RWPE1 (cell line): ENCODE measurements around the gene DAGLA.

Source experiments
- CTCF ChIA-PET: fragments of 350-600 bp; sonication (Branson Sonifier 250); formaldehyde crosslinking; extraction: SDS; loops from one replicate; lab custom pipeline; 2021; lab: Yijun Ruan, JAX
- POLR2A ChIA-PET: fragments of 400-600 bp; formaldehyde crosslinking; extraction: SDS; loops from one replicate; lab custom pipeline; 2020; ENCODE audit warnings: antibody characterized with exemption; ENCODE audit not compliant: low non-redundant PET; lab: Yijun Ruan, JAX
- DNase-seq: peaks from one replicate; pipeline ENCODE4 v3.0.0; 2012; ENCODE audit warnings: low spot score
- H3K27ac ChIP-seq: fragments of 450-650 bp; 2 replicates; pipeline ENCODE4 v1.5.1; 2017
- CTCF ChIP-seq: fragments of 450-650 bp; conservative IDR thresholded peaks from 2 replicates; pipeline ENCODE4 v1.5.1; 2017; ENCODE audit warnings: low read depth, mild to moderate bottlenecking

DAGLA gene

GRCh38 chr11:61774411-61774810 is 94.2 kb downstream of the DAGLA start:
- ChIA-PET CTCF (interaction anchor here (0.5 to 1.4 kb wide), 3 partner anchors 12 to 28 kb away, joined by 3 to 10 read pairs (median 3); no protein-coding TSS in a partner anchor), POLR2A (no interaction called here)
- no peak for DNase-seq

GRCh38 chr11:61775106-61775505 is 94.9 kb downstream of the DAGLA start:
- no peak for DNase-seq
- CTCF ChIA-PET: interaction anchor here (0.6 to 1.4 kb wide), 2 partner anchors 28 to 341 kb away, joined by 3 to 10 read pairs; no protein-coding TSS in a partner anchor

More at GRCh38 chr11:61774411-61774810, 94.2 kb downstream of the DAGLA start:
- no peak overlapping the region for H3K27ac ChIP-seq
- TF ChIP-seq CTCF: no peak

GRCh38 chr11:61775606-61776554 is 95.7 kb downstream of the DAGLA start:
- CTCF ChIA-PET: interaction anchor here (0.6 to 1.4 kb wide), 2 partner anchors 28 to 342 kb away, joined by 3 to 10 read pairs; no protein-coding TSS in a partner anchor
- H3K27ac ChIP-seq: no peak overlapping the region
- no peak for DNase-seq
- POLR2A ChIA-PET: no interaction called here
- no peak for TF ChIP-seq CTCF

More at GRCh38 chr11:61775106-61775505, 94.9 kb downstream of the DAGLA start:
- POLR2A ChIA-PET: no interaction called here
- no peak overlapping the region for H3K27ac ChIP-seq
- no peak for TF ChIP-seq CTCF

- peak; percentile 49 for TF ChIP-seq CTCF
- peak; percentile 74 for DNase-seq
- POLR2A ChIA-PET: no interaction called here
- H3K27ac ChIP-seq: no peak overlapping the region
- CTCF ChIA-PET: no interaction called here
Measured at GRCh38 chr11:61776561-61777075, 96.4 kb downstream of the DAGLA start.

GRCh38 chr11:61777234-61778090 is 97.3 kb downstream of the DAGLA start:
- no peak for TF ChIP-seq CTCF
- ChIA-PET CTCF (no interaction called here), POLR2A (no interaction called here)
- peak; percentile 63 for DNase-seq
- H3K27ac ChIP-seq: no peak overlapping the region
